Measurements from ENCODE around the gene NXN.
A peak's percentile ranks its signal among the peaks of the same experiment; 100 is the strongest.
"Not testable (repeated sequence)": the region's sequence is repeated elsewhere in the genome, so short reads cannot be mapped to it uniquely, and the experiment has no call there.

The NXN gene

GRCh38 chr17:814371-814770, 165.2 kb downstream of the NXN start:
- DNase-seq, result no peak

DNA sequence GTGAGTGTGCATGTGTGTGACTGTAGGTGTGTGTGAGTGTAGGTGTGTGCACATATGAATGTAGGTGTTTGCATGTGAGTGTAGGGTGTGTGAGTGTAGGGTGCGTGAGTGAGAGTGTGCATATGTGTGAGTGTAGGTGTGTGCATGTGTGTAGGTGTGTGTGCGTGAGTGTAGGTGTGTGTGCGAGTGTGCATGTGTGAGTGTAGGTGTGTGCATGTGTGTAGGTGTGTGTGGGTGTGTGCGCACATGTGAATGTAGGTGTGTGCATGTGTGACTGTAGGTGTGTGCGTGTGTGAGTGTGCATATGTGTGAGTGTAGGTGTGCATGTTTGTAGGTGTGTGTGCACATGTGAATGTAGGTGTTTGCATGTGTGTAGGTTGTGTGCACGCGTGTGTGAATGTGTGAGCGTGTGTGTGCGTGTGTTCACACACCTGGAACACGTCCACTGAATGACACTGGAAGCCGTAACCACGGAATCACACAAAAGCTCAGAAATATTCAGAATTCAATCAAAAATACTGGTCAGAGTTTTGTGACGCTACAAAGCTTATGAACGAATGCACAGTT, 166.9 kb downstream of the NXN start:
- no peak for DNase-seq

GRCh38 chr17:811051-811784, 168.4 kb downstream of the NXN start:
- no peak for DNase-seq

GRCh38 chr17:807523-808294, 171.9 kb downstream of the NXN start:
- peak; percentile 25 for DNase-seq

- no peak for DNase-seq
These were observed 172.6 kb downstream of the NXN start for GRCh38 chr17:806781-807522.

DNA sequence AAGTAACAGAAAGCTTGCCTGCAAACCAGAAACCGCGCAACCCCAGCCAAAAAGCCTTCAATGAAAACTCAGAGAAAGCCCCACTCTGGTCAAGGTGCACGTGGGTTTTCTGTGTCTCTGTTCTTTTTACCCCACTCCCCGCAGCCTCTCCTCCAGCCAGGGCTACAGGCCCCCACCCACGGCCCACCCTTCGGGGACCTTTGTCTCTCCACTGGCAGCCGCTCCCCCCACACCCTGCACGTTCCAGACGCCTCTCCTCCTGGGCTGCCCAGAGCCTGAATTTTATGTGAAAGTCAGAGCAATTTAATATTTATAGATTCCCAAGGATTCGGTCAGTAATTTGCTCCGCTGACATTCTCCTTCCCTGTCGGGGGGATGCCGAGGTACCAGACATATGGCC, 173.2 kb downstream of the NXN start:
- no peak for DNase-seq

- DNase-seq, result not testable (repeated sequence)
These were observed 173.7 kb downstream of the NXN start for GRCh38 chr17:805886-806285.

DNA sequence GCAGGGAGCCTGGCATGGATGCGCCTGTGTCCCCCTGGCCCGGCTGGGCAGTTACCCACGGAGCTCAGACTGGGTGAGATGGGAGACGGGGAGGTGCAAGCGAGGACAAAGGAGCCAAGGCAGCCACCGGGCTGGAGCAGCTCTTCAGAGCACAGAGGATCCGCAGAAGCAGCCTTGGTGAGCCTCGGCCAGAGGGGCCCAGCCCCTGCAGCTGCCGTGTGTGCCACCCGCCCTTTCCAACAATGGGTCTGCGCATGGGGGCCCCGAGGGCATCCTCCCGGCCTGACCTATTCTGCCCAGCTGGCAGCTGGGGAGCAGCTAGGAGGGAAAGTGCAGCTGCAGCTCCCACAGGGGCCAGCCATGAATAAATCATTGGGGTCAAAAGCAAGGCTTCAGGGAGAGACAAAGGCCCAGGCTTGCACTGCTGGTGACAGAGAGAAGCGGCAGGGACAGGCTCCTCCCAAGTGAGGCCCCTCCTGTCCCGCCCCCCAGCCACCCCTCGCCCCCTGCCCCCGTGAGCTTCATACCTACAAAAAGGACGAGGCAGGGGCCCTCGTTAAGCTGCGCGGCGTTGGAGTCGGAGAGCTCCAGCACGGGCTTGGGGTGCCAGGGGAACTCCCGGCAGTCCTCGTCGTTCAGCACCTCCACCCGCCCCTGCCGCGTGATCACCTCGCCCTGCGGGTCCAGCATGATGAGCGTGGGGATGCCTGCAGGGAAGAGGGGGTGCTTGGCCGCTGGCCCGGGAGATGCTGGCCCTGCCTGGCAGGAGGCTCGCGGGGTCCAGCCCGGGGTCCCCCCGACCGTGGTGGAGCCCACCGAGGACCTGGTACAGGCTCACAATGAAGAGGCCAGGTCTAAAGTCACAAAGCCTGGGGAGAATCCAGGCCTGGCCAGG, 174.8 kb downstream of the NXN start:
- DNase-seq, result no peak

DNA sequence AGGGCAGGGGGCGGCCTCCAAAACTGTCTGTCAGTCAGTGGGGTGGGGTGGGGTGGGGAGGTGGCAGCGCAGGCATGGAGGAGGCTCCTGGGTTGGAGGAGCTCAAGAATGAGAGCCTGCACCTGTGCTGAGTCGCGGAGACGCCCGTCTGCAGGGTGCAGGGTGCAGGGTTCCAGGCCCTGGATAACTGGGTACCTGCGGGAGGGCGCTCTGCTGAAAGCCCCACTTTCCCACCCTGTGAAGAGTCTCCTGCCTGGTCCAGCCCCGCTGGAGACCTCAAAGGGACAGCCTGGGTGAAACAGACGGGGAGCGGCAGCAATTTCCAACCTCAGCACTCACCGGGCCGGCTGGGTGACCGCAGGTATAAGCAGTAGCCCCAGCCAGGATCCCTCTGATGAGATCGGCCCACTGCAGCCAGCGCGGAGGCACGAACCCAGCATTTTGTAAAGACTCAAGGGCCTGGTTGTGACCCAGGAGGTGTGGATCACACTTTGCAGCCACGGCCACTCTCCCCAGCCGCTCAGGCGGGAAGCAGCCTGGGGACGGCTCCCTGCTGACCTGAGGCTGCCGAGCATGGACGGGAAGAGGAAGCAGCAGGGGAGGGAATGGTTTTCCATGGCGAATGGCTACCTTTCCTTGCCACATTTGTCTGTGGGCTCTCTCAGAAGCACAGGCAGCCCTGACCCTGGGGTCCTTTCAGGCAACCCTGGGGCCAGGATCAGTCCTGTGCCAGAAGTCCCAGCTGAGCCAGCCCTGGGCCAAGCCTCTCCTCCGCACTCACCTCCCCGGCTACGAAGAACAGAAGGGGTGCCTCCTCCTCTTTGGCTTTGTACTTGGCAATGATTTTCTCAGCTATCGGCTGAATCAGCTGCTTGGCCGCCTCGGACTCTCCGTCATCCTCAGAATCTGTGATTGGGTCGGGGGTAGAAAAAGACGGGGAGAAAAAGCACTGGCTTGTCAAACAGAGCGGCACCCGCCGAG, 176.4 kb downstream of the NXN start:
- no peak for DNase-seq

DNA sequence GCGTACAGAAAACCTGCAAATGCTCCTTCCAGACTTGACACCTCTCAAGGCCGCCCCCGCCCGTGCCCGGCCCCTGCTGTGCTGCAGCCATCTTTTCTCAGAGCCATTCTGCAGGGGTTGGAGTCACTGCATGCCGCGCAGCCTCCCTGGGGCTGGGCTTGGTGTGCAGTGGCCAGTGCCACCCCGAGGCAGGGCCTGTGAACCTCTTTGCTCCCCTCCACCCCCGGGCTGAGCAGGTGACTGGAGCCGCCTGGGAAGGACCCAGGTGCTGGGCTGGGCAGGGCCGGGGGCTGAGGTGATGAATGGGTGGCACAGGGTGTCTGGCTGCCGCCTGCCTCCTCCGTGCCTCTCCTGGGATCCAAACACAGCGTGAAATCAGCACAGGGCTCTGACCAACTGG, 177.1 kb downstream of the NXN start:
- no peak for DNase-seq

GRCh38 chr17:801660-802059, 177.9 kb downstream of the NXN start:
- DNase-seq, result no peak

GRCh38 chr17:800446-801242, 178.9 kb downstream of the NXN start:
- DNase-seq, result no peak

DNA sequence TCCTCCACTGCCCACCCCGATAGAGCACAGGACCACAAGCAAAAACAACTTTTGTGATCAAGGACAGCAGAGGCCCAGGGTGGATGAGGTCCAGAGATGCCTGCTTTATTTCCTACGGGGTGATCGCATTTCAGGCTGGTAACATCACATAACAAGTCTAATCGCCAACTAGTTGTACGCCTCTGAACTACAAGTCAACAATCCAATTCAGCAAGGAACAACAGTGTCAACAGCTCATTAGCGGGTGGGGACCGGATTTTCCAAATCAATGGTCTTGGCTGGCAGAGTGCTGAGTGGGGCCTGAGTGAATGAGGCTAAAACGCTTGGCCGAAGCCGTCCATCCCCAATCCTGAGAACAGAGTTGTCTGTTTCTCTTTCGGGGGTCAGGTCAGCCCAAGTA, 180.3 kb downstream of the NXN start:
- DNase-seq, result no peak

GRCh38 chr17:798246-798645, 181.3 kb downstream of the NXN start:
- no peak for DNase-seq

- no peak for DNase-seq
These were observed 182.2 kb downstream of the NXN start for GRCh38 chr17:797236-797840.

DNA sequence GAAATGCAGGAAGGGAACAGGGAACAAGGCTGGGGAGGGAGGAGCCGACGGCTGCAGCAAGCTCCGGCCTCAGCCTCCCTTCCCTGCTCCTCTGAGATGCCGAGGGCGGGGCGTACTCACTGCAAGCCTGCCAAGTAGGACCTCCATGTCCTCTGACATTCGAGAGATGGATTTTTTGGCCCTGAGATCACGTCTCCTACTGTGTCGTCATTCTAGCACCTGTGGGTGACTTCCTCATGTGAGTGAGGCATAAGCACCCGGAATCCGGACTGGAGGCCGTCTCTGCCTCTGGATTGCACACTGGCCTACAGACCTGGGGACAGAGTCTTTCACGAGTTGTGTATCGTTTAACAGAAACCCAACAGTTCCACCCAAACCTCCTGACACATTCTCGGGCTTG, 183.0 kb downstream of the NXN start:
- DNase-seq, result no peak

- DNase-seq, result no peak
These were observed 183.9 kb downstream of the NXN start for GRCh38 chr17:795721-796120.

GRCh38 chr17:795276-795675, 184.3 kb downstream of the NXN start:
- no peak for DNase-seq

- DNase-seq, result peak; percentile 88
These were observed 184.7 kb downstream of the NXN start for GRCh38 chr17:794876-795275.

DNA sequence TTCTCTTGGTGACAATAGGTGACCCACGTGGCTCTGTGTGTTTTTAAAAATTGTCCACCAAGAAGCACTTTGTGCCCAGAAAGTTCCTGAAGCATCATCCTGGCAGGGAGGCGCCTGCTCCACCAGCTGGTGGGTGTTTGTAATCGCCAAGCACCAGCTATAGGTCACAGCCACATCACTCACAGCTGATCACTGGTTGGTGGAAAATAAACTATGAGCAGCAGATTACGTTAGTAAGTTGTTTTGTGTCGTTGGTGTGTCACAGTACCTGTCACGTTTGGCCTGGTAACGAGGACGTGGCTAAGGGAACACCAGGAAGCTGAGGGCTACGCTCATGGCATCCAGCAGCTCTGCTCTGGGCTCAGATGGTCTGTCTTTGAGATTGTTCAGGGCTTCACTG, 187.3 kb downstream of the NXN start:
- DNase-seq, result no peak

Data from left hindlimb (tissue), 1 donor.